Measurements from ENCODE around the gene ZNF407.

ZNF407 gene

GRCh38 chr18:75016025-75016717 is 418.5 kb downstream of the ZNF407 start:
- ATAC-seq (ENCODE audit: low read depth) (no peak), DNase-seq (ENCODE audit: low spot score) (no peak)
- no peaks in the 10 kb centered on the region for H3K9me3 ChIP-seq (ENCODE audit: severe bottlenecking)
- H3K27ac ChIP-seq (ENCODE audit: poor library complexity, severe bottlenecking), result no peak overlapping the region
- H3K4me3 ChIP-seq (ENCODE audit: severe bottlenecking), result no peak overlapping the region
- H3K27me3 ChIP-seq (ENCODE audit: insufficient read depth, poor library complexity, severe bottlenecking), result no peaks in the 10 kb centered on the region
- TF ChIP-seq, protein P1, sequence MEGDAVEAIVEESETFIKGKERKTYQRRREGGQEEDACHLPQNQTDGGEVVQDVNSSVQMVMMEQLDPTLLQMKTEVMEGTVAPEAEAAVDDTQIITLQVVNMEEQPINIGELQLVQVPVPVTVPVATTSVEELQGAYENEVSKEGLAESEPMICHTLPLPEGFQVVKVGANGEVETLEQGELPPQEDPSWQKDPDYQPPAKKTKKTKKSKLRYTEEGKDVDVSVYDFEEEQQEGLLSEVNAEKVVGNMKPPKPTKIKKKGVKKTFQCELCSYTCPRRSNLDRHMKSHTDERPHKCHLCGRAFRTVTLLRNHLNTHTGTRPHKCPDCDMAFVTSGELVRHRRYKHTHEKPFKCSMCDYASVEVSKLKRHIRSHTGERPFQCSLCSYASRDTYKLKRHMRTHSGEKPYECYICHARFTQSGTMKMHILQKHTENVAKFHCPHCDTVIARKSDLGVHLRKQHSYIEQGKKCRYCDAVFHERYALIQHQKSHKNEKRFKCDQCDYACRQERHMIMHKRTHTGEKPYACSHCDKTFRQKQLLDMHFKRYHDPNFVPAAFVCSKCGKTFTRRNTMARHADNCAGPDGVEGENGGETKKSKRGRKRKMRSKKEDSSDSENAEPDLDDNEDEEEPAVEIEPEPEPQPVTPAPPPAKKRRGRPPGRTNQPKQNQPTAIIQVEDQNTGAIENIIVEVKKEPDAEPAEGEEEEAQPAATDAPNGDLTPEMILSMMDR (IDR thresholded peaks at IDR 0.05; ENCODE audit: poor library complexity, severe bottlenecking), result no peak
- no peaks in the 10 kb centered on the region for H3K36me3 ChIP-seq (ENCODE audit: low read depth)
- no peaks in the 10 kb centered on the region for H3K4me1 ChIP-seq (ENCODE audit: insufficient read depth, poor library complexity, severe bottlenecking)

- Histone ChIP-seq H3K4me3 (ENCODE audit: severe bottlenecking) (no peak overlapping the region), H3K27ac (ENCODE audit: poor library complexity, severe bottlenecking) (no peak overlapping the region), H3K36me3 (ENCODE audit: low read depth) (no peaks in the 10 kb centered on the region), H3K4me1 (ENCODE audit: insufficient read depth, poor library complexity, severe bottlenecking) (no peaks in the 10 kb centered on the region), H3K27me3 (ENCODE audit: insufficient read depth, poor library complexity, severe bottlenecking) (no peaks in the 10 kb centered on the region), H3K9me3 (ENCODE audit: severe bottlenecking) (no peaks in the 10 kb centered on the region)
- TF ChIP-seq, protein P1 (IDR thresholded peaks at IDR 0.05; ENCODE audit: poor library complexity, severe bottlenecking), result no peak
- DNase-seq (ENCODE audit: low spot score) (no peak), ATAC-seq (ENCODE audit: low read depth) (no peak)
These were observed 425.8 kb downstream of the ZNF407 start for GRCh38 chr18:75023473-75023872.

GRCh38 chr18:75024871-75025270 is 427.2 kb downstream of the ZNF407 start:
- no peaks in the 10 kb centered on the region for H3K4me1 ChIP-seq (ENCODE audit: insufficient read depth, poor library complexity, severe bottlenecking)
- TF ChIP-seq, protein P1 (IDR thresholded peaks at IDR 0.05; ENCODE audit: poor library complexity, severe bottlenecking), result no peak
- H3K9me3 ChIP-seq (ENCODE audit: severe bottlenecking), result no peaks in the 10 kb centered on the region
- H3K27ac ChIP-seq (ENCODE audit: poor library complexity, severe bottlenecking), result no peak overlapping the region
- no peaks in the 10 kb centered on the region for H3K27me3 ChIP-seq (ENCODE audit: insufficient read depth, poor library complexity, severe bottlenecking)
- ATAC-seq (ENCODE audit: low read depth) (no peak), DNase-seq (ENCODE audit: low spot score) (no peak)
- no peak overlapping the region for H3K4me3 ChIP-seq (ENCODE audit: severe bottlenecking)
- H3K36me3 ChIP-seq (ENCODE audit: low read depth), result no peaks in the 10 kb centered on the region

DNA sequence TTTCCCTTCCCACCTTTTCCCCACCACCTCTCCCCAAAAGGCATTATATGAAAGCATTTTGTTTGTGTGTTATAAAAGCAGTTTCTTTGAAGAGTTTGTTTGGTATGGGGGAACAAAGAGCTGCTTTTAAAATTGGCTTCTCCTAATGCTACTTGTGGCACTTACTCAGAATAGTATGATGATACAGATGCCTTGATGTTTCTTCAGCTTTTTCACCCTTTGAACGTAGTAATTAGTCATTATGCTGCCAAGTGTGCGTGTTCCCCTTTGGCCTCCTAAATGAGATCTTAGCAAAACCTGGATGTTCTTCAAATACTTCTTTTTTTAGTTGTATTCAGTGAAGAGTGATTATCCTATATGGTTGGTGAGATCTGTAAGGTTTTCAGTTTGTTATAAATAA is 427.9 kb downstream of the ZNF407 start:
- Histone ChIP-seq H3K4me3 (ENCODE audit: severe bottlenecking) (no peak overlapping the region), H3K36me3 (ENCODE audit: low read depth) (no peaks in the 10 kb centered on the region), H3K27ac (ENCODE audit: poor library complexity, severe bottlenecking) (no peak overlapping the region), H3K9me3 (ENCODE audit: severe bottlenecking) (no peaks in the 10 kb centered on the region), H3K27me3 (ENCODE audit: insufficient read depth, poor library complexity, severe bottlenecking) (no peaks in the 10 kb centered on the region), H3K4me1 (ENCODE audit: insufficient read depth, poor library complexity, severe bottlenecking) (no peaks in the 10 kb centered on the region)
- no peak for ATAC-seq (ENCODE audit: low read depth)
- TF ChIP-seq, protein P1 (IDR thresholded peaks at IDR 0.05; ENCODE audit: poor library complexity, severe bottlenecking), result no peak
- no peak for DNase-seq (ENCODE audit: low spot score)

- no peaks in the 10 kb centered on the region for H3K36me3 ChIP-seq (ENCODE audit: low read depth)
- no peak overlapping the region for H3K4me3 ChIP-seq (ENCODE audit: severe bottlenecking)
- no peaks in the 10 kb centered on the region for H3K4me1 ChIP-seq (ENCODE audit: insufficient read depth, poor library complexity, severe bottlenecking)
- no peaks in the 10 kb centered on the region for H3K27me3 ChIP-seq (ENCODE audit: insufficient read depth, poor library complexity, severe bottlenecking)
- TF ChIP-seq, protein P1 (IDR thresholded peaks at IDR 0.05; ENCODE audit: poor library complexity, severe bottlenecking), result no peak
- no peak overlapping the region for H3K27ac ChIP-seq (ENCODE audit: poor library complexity, severe bottlenecking)
- no peaks in the 10 kb centered on the region for H3K9me3 ChIP-seq (ENCODE audit: severe bottlenecking)
- DNase-seq (ENCODE audit: low spot score) (no peak), ATAC-seq (ENCODE audit: low read depth) (no peak)
These were observed 431.8 kb downstream of the ZNF407 start for GRCh38 chr18:75029481-75029880.

All from RWPE2 (cell line).